ENCODE results near the gene TSPAN32. TPM values are rescaled to one million over a fixed set of nuclear protein-coding genes. Genes with fewer than 3 reads are reported as not detected.

Gene TSPAN32
- total RNA-seq, 1 experiment from 2014 or later: not detected

DNA sequence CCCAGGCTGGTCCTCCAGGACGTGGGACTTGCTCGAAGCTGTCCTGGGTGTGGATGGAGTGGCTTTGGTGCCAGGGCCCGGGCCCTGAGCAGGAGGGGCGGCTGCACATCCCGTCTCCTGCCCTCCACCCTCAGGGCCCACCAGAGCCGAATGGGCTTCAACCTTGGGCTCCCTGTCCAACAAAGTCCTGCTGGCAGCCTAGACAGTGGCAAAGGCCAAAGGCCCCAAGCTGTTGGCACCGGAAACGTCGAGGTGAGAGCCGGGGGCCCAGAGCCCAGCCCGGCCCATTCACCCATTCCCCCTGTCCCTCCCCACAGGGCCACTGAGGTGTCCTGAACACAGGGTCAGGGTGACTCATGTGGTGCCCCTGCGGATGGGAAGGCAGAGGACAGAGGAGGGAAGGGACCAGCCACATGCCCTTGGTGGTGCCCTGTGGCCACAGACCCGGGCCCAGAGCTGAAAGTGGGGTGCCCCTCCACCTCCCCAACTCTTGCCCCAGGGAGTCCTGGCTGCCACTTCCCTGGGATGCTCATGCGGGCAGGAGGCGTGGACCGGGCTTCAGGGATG lies 9.1 kb downstream of the TSPAN32 start:
- in situ Hi-C loops (cut with HindIII; ENCODE audit: low sequenced_read_pairs): no loop called here

GRCh38 chr11:2311353-2312133 lies 9.7 kb downstream of the TSPAN32 start:
- DNase-seq (ENCODE audit: low spot score): no peak

More for the DNA sequence above, 9.1 kb downstream of the TSPAN32 start:
- DNase-seq (ENCODE audit: low spot score): no peak

GRCh38 chr11:2312232-2313042 lies 10.6 kb downstream of the TSPAN32 start:
- DNase-seq (ENCODE audit: low spot score): no peak
- in situ Hi-C loops (cut with HindIII; ENCODE audit: low sequenced_read_pairs): no loop called here

More at GRCh38 chr11:2311353-2312133, 9.7 kb downstream of the TSPAN32 start:
- in situ Hi-C loops (cut with HindIII; ENCODE audit: low sequenced_read_pairs): no loop called here

- in situ Hi-C loops (cut with HindIII; ENCODE audit: low sequenced_read_pairs): no loop called here
- no peak for DNase-seq (ENCODE audit: low spot score)
These were observed 11.5 kb downstream of the TSPAN32 start for GRCh38 chr11:2313051-2313951.

- DNase-seq (ENCODE audit: low spot score): no peak
- in situ Hi-C loops (cut with HindIII; ENCODE audit: low sequenced_read_pairs): no loop called here
These were observed 12.3 kb downstream of the TSPAN32 start for GRCh38 chr11:2314136-2314524.

- DNase-seq (ENCODE audit: low spot score): peak; percentile 33
- in situ Hi-C loops (cut with HindIII; ENCODE audit: low sequenced_read_pairs): no loop called here
These were observed 12.9 kb downstream of the TSPAN32 start for GRCh38 chr11:2314525-2315394.

DNA sequence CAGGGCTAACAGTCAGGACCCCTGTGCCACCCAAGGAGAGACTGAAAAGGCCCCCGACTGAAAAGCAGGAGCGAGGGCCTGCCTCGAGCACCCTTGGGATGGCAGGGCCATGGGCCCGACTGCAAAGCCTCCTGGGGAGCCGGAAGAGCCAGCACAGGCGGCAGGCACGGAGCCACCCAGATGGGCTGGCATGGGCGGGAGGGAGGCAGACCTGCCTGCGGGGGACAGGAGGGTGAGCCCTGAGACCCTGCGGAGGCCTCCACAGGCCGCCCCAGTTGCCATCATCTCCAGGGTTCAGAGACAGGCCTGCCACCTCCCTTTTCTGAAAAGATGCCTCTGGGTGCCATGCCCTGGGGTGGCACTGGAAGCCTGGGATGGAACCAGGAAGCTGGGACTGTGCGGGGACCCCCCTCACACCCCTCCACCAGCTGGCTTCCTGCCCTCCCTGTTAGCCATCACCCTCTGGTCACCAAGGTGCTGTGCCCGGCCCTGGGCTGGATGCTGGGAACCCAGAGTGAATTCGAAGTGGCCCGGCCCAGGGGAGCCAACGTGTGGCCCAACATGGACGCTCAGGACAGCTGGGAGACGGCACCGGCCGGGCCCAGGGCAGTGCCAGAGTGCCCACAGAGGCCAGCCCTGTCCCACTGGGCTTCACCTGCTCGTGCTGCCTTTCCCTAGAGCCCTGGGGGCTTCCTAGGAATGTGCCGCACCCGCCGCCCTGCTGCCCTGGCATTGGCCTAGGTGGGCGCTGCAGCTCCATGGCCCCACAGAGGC lies 13.8 kb downstream of the TSPAN32 start:
- in situ Hi-C loops (cut with HindIII; ENCODE audit: low sequenced_read_pairs): no loop called here
- no peak for DNase-seq (ENCODE audit: low spot score)

GRCh38 chr11:2316169-2316962 lies 14.6 kb downstream of the TSPAN32 start:
- in situ Hi-C loops (cut with HindIII; ENCODE audit: low sequenced_read_pairs): no loop called here
- no peak for DNase-seq (ENCODE audit: low spot score)

GRCh38 chr11:2316963-2317244 lies 15.1 kb downstream of the TSPAN32 start:
- in situ Hi-C loops (cut with HindIII; ENCODE audit: low sequenced_read_pairs): no loop called here
- DNase-seq (ENCODE audit: low spot score): no peak

- DNase-seq (ENCODE audit: low spot score): no peak
- in situ Hi-C loops (cut with HindIII; ENCODE audit: low sequenced_read_pairs): no loop called here
These were observed 15.7 kb downstream of the TSPAN32 start for GRCh38 chr11:2317354-2318050.

DNA sequence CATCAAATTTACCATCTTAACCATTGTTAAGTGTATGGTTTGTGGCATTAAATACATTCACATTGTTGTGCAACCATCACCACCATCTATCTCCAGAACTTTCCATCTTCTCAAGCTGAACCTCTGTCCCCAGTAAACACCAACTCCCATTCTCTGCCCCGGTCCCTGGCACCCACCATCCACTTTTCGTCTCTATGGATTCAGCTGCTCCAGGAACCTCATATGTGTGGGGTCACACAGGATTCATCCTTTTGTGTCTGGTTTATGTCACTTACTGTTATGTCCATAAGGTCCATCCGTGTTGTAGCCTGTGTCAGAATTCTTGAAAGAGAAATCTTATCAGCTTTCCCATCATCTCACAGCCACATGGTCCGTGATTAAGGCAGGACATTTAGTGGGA lies 16.3 kb downstream of the TSPAN32 start:
- no peak for DNase-seq (ENCODE audit: low spot score)
- in situ Hi-C loops (cut with HindIII; ENCODE audit: low sequenced_read_pairs): no loop called here

- no peak for DNase-seq (ENCODE audit: low spot score)
- in situ Hi-C loops (cut with HindIII; ENCODE audit: low sequenced_read_pairs): no loop called here
These were observed 16.9 kb downstream of the TSPAN32 start for GRCh38 chr11:2318707-2319106.

GRCh38 chr11:2319791-2320472 lies 18.1 kb downstream of the TSPAN32 start:
- in situ Hi-C loops (cut with HindIII; ENCODE audit: low sequenced_read_pairs): no loop called here
- no peak for DNase-seq (ENCODE audit: low spot score)

DNA sequence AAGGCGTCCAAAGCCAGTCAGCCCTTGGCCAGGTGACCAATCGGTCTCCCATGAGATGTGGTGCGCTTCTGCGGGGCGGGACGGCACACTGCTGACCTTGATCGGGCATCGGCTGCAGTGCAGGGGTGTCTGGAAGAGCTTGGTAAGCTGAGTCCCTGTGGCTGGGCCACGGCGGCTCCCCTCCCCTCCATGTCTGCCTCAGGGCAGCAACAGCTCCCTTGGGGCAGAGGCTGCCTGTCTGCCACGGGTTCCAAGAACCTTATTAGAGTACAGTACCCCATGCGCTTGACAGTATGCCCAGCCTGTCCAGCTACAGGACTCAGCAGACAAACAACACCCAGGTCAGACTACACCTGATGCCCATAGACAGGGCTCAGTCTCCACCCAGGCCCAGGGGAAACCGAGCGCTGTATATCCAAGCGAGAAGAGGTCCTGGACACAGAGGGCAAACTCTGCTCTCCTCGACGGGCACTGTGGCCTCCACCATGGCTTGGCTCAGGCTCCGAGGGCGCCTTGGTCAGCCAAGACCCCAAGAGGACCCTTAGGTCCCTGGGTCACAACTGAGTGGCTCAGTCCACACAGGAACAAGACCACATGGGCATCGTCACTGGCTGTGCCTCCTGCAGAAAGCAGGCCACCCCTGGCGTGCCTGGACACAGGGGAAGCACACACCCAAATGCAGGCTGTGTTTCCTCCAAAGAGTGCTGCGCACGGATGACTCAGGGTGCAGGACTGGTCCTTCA lies 18.9 kb downstream of the TSPAN32 start:
- in situ Hi-C loops (cut with HindIII; ENCODE audit: low sequenced_read_pairs): no loop called here
- DNase-seq (ENCODE audit: low spot score): no peak

DNA sequence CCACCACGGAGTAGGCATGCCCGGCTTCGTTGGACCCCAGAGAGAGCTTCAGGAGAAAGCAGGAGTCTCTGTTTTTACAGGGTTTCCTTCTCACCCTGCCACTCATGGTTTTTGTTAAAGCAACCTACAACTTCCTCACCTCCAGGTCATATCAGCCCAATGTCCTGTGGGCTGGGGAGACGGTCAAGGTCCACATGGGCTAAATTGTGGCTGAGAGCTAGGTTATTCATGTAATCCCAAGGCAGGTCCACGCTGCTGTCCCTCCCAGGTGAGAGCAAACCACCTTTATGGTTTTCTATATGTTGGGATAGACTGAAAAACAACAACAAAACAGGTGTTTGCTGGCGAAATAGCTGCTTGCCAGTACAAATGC lies 19.5 kb downstream of the TSPAN32 start:
- no peak for DNase-seq (ENCODE audit: low spot score)
- in situ Hi-C loops (cut with HindIII; ENCODE audit: low sequenced_read_pairs): no loop called here
